Left colon (tissue), 2 donors: ENCODE data around the gene FHIT. TPM values are rescaled to one million over a fixed set of nuclear protein-coding genes. Genes with fewer than 3 reads are reported as not detected.
"Not testable (repeated sequence)": the region's sequence is repeated elsewhere in the genome, so short reads cannot be mapped to it uniquely, and the experiment has no call there.

Experiments
- ATAC-seq: fragments of 200-7000 bp; cut with Tn5 transposase; one replicate; pipeline ENCODE4 v1.9.1; 2020; ENCODE audit warnings: mild to moderate bottlenecking, moderate library complexity
- DNase-seq, 2 donors: peaks; one replicate each; pipeline ENCODE4 v3.0.0-alpha.2; 2020
- intact Hi-C, 2 donors: fragments of 100-400 bp; cut with DNase I in 1 of 2; cut with micrococcal nuclease in 1 of 2; formaldehyde crosslinking; loops; one replicate each; pipeline versions ENCODE4 v1.11.2 to v1.14.0; 2022; cut with DNase I, micrococcal nuclease
- total RNA-seq, 2 donors: library from RNA; stranded (reverse); fragmentation: NEBNext Ultra II Directional; extraction: Animal tissue kit (Norgen Biotek cat#: 25700); gene quantifications; one replicate each; pipeline ENCODE4 v1.2.1, GENCODE V29; 2021
- donor health status: DM: no; HTN: no; CAD: no.
- donor health status: DM: yes; HTN: yes; CAD: no.

FHIT gene
- total RNA-seq, 2 donors from 2014 or later = 14.5 to 17.2 TPM

DNA sequence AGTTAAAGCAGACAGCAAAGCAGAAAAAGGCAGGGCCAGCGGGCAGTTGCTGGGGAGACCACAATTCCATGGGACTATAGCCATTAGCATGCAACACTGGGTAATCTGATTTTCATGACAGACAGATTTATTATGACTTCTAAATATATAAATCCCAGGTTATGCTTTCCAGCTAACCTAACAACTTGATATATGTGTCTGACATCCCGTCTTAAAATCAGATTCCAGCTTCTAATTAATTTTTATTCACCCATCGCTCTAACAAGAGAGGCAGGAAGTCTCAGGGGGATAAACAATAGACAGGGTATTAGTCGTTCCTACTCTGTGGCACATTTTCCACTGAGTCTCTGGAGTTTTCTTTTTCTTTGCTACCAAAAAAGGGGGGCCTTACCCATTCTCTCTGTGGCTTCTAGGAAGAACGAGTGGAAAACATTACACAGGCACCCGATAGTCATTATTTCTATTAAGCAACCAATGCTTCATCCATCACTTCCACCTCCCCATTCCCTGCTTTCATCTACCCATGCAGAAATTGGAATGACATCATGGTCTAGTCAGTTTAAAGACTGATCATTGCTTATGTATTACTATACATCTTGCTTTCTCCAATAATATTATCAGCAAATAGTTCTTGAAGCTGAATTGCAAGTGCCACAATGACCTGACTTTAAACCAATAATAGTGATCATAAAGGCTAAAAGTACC is 173.1 kb downstream of the FHIT start:
- ATAC-seq = no peak
- DNase-seq = no peak
- intact Hi-C loops = no loop called here

- intact Hi-C loops = no loop called here
Observed at GRCh38 chr3:61077551-61077950, 173.7 kb downstream of the FHIT start.

GRCh38 chr3:61074783-61075182 is 176.5 kb downstream of the FHIT start:
- DNase-seq (no peak), ATAC-seq (no peak)
- intact Hi-C loops = no loop called here

More at GRCh38 chr3:61077551-61077950, 173.7 kb downstream of the FHIT start:
- ATAC-seq = no peak
- DNase-seq = no peak

DNA sequence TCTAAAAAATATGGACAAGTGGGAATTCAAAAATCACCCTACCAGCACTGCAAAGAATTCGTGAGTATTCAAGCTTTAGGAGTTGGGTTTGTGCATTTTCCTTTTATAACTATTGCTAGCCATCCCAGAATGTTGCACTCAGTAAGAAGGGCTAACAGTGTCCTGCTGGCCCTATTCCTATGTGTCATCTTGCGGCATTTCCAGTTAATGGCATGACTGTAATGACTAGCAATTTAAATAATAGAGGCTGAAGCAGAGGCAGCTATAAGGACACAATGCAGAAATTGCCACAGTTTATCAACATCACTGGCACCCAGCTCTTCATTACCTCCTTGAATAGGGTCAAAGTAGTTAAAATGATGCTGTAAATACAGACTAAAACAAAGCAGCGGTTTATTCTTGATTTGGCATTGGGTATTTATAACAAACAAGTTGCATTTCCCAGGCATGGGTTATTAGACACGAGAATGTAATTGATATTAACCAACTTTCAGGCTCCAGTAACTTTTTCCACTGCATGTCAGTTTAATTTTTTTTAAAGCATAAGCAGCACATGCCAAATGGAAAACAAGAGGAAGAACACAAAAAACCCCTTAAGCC is 177.6 kb downstream of the FHIT start:
- intact Hi-C loops = no loop called here
- ATAC-seq (no peak), DNase-seq (no peak)

DNA sequence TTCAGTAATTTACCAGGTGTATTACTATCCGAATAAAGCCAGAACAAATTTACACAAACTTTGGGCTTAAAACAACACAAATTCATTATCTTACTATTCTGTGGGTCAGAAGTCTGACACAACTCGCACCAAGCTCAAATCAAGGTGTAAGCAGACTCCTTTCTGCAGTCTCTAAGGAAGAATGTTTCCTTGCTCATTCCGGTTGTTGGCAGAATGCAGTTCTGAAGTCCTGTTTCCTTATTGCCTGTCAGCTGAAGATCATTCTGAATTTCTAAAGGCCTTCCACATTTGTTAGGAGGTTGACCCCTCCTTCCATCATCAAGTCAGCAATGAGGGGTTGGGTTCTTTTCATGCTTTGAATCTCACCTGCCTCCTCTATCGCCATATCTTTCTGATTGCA is 183.2 kb downstream of the FHIT start:
- DNase-seq (no peak), ATAC-seq (peak; percentile 94)
- intact Hi-C loops = no loop called here

GRCh38 chr3:61066800-61067199 is 184.5 kb downstream of the FHIT start:
- no peak for DNase-seq
- intact Hi-C loops = no loop called here
- ATAC-seq = no peak

DNA sequence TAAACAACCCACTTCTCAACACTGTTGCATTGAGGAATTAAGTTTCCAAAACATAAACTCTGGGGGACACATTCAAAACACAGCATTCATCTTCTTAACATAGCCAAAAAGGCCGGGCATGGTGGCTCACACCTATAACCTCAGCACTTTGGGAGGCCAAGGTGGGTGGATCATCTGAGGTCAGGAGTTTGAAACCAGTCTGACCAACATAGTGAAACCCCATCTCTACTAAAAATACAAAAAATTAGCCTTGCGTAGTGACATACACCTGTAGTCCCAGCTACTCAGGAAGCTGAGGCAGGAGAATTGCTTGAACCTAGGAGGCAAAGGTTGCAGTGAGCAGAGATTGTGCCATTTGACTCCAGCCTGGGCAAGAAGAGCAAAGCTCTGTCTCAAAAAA is 185.0 kb downstream of the FHIT start:
- intact Hi-C loops, DNase-seq, ATAC-seq: not testable (repeated sequence)

DNA sequence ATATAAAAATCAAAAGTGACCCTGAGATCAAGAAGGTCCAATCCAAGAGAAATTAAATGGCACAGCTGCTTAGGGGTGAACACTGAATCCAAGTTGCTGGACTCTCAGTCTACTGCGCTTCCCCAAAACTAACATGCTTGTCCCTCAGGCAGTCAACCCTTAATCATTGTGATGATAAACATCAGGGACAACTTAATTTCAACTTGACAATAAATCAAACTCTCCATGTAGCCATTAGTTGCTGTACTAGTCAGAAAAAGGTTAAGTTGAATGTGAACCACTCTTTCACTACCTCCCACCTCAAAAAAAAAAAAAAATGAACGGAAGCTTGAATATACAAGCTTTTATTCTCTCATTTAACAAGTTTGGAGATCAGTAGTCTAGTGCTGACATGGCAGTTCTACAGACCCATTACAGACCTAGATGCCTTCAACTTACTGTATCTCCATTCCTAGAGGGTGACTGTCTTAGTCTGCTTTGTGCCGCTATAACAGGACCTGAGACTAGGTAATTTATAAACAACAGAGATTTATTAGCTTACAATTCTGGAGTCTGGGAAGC is 185.7 kb downstream of the FHIT start:
- no peak for DNase-seq
- no peak for ATAC-seq
- intact Hi-C loops = no loop called here

GRCh38 chr3:61061092-61061723 is 190.0 kb downstream of the FHIT start:
- ATAC-seq (no peak), DNase-seq (no peak)
- intact Hi-C loops = no loop called here

DNA sequence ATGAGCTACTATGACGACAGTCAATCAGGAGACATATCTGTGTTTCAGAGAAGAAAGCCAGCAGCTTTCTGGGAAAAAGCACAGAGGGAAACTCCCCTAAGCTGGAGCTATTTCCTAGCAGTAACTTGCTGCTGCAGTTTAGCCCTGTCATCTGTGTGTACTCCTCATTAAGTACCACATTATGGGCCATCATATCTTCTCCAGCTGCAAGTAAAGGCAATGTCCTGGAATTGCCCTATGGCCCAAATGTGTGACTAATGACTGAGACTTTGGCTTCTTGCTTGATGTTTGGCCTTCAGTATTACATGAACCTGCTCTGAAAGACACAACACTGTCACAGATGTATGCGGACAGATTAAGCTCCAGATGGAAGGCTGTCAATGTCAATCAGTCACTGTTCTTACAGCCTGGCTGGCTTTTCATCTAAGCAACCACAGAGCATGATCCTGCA is 190.8 kb downstream of the FHIT start:
- no peak for DNase-seq
- no peak for ATAC-seq
- intact Hi-C loops = no loop called here

DNA sequence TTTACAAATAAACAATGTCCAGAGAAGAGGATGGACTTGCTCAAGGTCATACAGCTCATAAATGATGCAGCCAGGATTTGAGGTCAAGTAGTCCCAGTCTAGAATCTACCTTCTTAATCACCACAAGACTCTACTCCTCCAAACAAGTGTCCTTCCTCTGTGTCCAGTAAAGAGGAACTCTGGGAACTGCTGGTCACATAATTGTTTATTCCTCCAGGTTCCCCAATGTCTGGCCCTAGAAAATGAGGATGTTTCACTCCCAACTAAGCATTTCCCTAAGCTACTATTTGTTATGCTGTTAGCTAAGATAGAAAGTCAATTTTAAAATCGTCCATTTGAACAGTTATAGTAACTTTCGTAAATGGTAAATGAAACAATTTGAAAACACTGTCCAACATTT is 192.4 kb downstream of the FHIT start:
- intact Hi-C loops = no loop called here
- DNase-seq = no peak
- ATAC-seq = no peak

- DNase-seq (no peak), ATAC-seq (no peak)
- intact Hi-C loops = no loop called here
Observed at GRCh38 chr3:61057464-61057863, 193.8 kb downstream of the FHIT start.

DNA sequence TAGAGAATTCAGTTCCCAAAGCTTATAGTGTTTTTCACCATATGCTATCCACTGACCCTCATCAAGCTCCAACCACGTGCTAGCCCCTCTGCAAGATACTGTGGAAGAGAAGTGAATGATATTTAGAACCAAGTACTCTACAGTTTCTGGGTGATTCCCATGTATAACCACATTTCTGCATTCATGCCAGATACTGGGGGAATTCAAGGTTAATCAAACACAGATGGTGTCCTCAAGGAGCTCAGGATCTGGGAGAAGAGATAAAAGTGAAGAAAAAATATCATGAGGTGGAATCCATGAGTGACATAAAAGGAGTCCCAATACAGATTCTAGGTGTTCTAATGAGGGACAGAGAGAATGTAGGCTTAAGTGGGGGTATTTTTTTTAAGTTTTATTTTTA is 195.8 kb downstream of the FHIT start:
- DNase-seq (no peak), ATAC-seq (no peak)
- intact Hi-C loops = no loop called here

GRCh38 chr3:61053781-61054496 is 197.3 kb downstream of the FHIT start:
- ATAC-seq (peak; percentile 33), DNase-seq (no peak)
- intact Hi-C loops = no loop called here

DNA sequence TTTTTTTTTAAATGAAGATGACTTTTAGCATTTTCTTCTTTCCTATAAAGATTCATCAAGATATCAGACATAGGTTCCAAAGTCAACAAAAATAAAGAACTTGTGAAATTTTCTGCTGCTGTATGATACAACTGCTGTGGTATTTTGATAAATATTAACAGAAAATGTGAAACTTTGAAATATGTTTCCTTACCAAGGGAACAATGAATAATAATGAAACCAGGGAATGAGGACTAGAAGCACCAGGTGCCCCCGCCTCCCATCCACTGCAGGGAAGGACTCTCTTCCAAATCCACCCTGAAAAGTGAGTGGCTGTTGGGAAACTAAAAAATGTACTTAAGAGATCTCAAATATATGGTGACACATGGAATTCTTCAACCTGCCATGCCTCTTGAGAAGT is 198.4 kb downstream of the FHIT start:
- DNase-seq = no peak
- intact Hi-C loops = no loop called here
- no peak for ATAC-seq

- no peak for DNase-seq
- ATAC-seq = no peak
- intact Hi-C loops = no loop called here
Observed at GRCh38 chr3:61051666-61052065, 199.6 kb downstream of the FHIT start.

- ATAC-seq, DNase-seq, intact Hi-C loops: not testable (repeated sequence)
Observed at GRCh38 chr3:61045169-61045568, 206.1 kb downstream of the FHIT start.

DNA sequence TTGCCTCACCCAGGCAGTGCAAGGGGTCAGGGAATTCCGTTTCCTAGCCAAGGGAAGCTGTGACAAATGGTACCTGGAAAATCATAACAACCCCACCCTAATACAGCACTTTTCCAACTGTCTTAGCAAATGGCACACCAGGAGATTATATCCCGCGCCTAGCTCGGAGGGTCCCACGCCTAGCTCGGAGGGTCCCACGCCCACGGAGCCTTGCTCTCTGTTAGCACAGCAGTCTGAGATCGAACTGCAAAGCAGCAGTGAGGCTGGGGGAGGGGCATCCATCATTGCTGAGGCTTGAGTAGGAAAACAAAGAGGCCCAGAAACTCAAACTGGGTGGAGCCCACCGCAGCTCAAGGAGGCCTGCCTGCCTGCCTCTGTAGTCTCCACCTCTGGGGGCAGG is 208.1 kb downstream of the FHIT start:
- intact Hi-C loops = no loop called here
- ATAC-seq (no peak), DNase-seq (peak in 1 of 2 donors; percentile 4)

DNA sequence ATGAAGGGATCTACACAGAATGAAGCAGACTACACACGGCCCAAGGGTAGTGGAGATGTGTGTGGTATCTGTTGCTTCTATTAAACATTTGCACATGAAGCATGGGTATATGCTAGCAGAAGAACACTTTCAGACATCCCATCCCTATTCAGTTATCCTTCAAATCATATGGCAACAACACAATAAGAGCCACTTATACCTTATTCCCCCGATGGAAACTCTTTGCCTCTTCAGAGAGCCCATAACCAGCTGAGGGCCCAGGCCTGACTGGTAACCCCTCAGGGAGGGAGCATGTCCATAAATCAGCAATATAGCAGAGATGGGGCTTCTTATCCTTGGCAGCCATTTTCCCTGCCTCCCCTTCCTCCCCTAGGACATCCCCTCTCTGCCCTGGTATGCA is 210.6 kb downstream of the FHIT start:
- ATAC-seq (no peak), DNase-seq (no peak)
- intact Hi-C loops = no loop called here
